ENCODE results near the gene VPREB3.

DNA sequence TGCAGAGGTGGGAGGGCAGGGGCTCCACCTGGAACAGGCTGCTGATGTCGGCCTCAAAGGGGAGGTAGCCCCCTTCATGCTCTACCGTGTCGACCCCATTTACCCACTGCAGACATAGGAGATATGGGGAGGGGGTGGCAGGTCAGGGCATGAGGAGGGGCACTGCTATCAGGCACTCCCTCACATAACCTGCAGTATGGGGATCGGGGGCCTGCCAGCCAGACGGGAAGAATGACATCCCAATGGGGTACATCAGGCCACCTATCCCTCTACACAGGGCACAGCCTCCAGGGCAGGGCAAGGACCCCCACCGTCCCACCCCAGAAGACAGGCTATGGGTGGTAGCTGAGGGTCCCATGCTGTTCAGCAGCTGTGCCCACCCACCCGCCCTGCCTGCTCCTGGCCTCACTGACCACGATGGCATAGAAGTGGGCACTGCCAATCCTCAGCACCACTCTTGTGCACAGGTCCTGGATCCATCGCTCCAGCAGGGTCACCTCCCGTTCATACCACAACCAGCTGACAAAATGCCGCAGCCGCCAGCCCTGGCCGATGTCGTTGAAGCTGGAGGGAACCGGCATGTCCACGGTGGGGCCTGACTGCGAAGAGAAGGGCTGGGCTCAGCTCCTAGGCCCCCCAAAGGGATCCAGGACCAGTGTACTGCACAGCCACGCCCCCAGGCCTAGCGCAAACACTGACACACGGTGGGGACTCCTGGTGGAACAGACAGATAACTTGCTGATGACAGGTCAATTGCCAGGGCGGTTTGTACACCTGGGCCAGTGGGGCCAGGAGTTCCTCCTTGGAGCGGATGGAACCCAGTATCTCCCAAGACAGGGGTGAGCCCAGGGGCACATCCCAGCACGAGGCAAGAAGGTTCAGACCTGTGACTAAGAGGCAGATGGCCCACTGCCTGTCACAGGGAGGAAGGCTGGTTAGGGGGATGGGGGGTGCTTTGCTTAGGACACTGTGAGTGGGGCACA, 39.3 kb downstream of the VPREB3 start:
- TF ChIP-seq, protein P1, sequence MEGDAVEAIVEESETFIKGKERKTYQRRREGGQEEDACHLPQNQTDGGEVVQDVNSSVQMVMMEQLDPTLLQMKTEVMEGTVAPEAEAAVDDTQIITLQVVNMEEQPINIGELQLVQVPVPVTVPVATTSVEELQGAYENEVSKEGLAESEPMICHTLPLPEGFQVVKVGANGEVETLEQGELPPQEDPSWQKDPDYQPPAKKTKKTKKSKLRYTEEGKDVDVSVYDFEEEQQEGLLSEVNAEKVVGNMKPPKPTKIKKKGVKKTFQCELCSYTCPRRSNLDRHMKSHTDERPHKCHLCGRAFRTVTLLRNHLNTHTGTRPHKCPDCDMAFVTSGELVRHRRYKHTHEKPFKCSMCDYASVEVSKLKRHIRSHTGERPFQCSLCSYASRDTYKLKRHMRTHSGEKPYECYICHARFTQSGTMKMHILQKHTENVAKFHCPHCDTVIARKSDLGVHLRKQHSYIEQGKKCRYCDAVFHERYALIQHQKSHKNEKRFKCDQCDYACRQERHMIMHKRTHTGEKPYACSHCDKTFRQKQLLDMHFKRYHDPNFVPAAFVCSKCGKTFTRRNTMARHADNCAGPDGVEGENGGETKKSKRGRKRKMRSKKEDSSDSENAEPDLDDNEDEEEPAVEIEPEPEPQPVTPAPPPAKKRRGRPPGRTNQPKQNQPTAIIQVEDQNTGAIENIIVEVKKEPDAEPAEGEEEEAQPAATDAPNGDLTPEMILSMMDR (IDR thresholded peaks at IDR 0.05), result no peak
- TF ChIP-seq POLR2A (IDR thresholded peaks at IDR 0.05), result no peak
- TF ChIP-seq POLR2AphosphoS5 (IDR thresholded peaks at IDR 0.05), result no peak
- no peak for TF ChIP-seq EP300 (IDR thresholded peaks at IDR 0.05)
